Sigmoid colon (tissue), 3 donors: ENCODE results near the gene ARF6.

ENCODE experiments used
- POLR2A ChIP-seq, 2 donors: fragments of 450-650 bp; IDR thresholded peaks; one replicate each; pipeline ENCODE4 v1.6.1; 2016; ENCODE audit warnings: antibody characterized with exemption in 2 of 2, mild to moderate bottlenecking in 2 of 2, moderate library complexity in 2 of 2
- TF ChIP-seq, protein P1 (sequence below), 4 experiments: fragments of 450-650 bp in 3 of 4; fragments of 200-600 bp in 1 of 4; IDR thresholded peaks; one replicate each; pipeline ENCODE4 v1.5.1; 2016 to 2019; ENCODE audit warnings: antibody characterized with exemption in 4 of 4, mild to moderate bottlenecking in 3 of 4, moderate library complexity in 2 of 4

DNA sequence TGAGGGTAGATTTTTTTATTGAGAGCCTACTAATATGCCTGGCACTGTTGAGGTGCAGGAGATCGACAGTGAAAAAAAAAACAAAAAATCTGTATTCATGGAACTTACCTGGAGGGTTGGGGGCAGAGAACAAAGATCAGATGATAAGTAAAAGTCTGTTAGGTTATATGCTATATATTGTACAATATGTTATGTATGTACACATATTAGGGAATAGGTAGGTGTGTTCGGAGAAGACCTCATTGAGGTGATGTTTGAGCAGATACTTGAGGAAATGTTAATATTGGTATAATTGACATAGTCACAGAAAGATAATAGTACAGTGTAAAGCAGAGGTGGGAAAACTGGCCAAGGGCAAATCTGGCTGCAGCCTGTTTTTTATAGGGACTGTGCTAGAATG lies 5.6 kb downstream of the ARF6 start:
- TF ChIP-seq POLR2A (IDR thresholded peaks at IDR 0.05) = no peak
- TF ChIP-seq, protein P1, sequence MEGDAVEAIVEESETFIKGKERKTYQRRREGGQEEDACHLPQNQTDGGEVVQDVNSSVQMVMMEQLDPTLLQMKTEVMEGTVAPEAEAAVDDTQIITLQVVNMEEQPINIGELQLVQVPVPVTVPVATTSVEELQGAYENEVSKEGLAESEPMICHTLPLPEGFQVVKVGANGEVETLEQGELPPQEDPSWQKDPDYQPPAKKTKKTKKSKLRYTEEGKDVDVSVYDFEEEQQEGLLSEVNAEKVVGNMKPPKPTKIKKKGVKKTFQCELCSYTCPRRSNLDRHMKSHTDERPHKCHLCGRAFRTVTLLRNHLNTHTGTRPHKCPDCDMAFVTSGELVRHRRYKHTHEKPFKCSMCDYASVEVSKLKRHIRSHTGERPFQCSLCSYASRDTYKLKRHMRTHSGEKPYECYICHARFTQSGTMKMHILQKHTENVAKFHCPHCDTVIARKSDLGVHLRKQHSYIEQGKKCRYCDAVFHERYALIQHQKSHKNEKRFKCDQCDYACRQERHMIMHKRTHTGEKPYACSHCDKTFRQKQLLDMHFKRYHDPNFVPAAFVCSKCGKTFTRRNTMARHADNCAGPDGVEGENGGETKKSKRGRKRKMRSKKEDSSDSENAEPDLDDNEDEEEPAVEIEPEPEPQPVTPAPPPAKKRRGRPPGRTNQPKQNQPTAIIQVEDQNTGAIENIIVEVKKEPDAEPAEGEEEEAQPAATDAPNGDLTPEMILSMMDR (IDR thresholded peaks at IDR 0.05) = no peak
